Activated T-cell treated with anti-CD3 and anti-CD28 coated beads, Interleukin-2, amount 50 U/mL, for 72 hours (primary cell): ENCODE measurements around the gene PAX8. TPM values are rescaled to one million over a fixed set of nuclear protein-coding genes. Genes with fewer than 3 reads are reported as not detected.
A peak's percentile ranks its signal among the peaks of the same experiment; 100 is the strongest.
"Not testable (repeated sequence)": the region's sequence is repeated elsewhere in the genome, so short reads cannot be mapped to it uniquely, and the experiment has no call there.

Experiments used
- ATAC-seq, 2 donors: fragments of 150-1000 bp; cut with Tn5 transposase; replicated peaks in 1 of 2; 2 replicates each; pipeline ENCODE4 v1.10.0; 2021; ENCODE audit warnings: moderate library complexity in 2 of 2, mild to moderate bottlenecking in 1 of 2
- DNase-seq, 2 donors: peaks; one replicate each; pipeline ENCODE4 v3.0.0; 2021 to 2022; ENCODE audit warnings: mixed read lengths in 1 of 2
- H3K27ac Mint-ChIP-seq: one replicate; pipeline ENCODE4 v1.8.0; 2022; ENCODE audit warnings: mild to moderate bottlenecking, moderate library complexity, mixed read lengths
- H3K27me3 Mint-ChIP-seq: one replicate; pipeline ENCODE4 v1.8.0; 2022; ENCODE audit warnings: low read depth, mixed read lengths
- H3K36me3 Mint-ChIP-seq, 2 donors: one replicate each; pipeline ENCODE4 v1.8.0; 2022; ENCODE audit warnings: mixed read lengths in 2 of 2, mild to moderate bottlenecking in 1 of 2; ENCODE audit not compliant: insufficient read depth in 2 of 2
- H3K4me1 Mint-ChIP-seq: one replicate; pipeline ENCODE4 v1.8.0; 2022; ENCODE audit warnings: low read depth, mixed read lengths
- H3K4me3 Mint-ChIP-seq, 2 donors: one replicate each; pipeline ENCODE4 v1.8.0; 2022; ENCODE audit warnings: mild to moderate bottlenecking in 2 of 2, mixed read lengths in 2 of 2, moderate library complexity in 2 of 2
- H3K9me3 Mint-ChIP-seq, 2 donors: one replicate each; pipeline ENCODE4 v1.8.0; 2022; ENCODE audit warnings: mixed read lengths in 2 of 2
- total RNA-seq, 2 donors: library from RNA; stranded (reverse); gene quantifications; one replicate each; pipeline ENCODE4 v1.2.3, GENCODE V29; 2022

Gene PAX8
- total RNA-seq, 2 donors from 2014 or later, result 3.0 to 4.3 TPM

GRCh38 chr2:113308784-113309183 lies 30.1 kb upstream of the PAX8 start:
- H3K9me3 Mint-ChIP-seq, H3K27me3 Mint-ChIP-seq, H3K36me3 Mint-ChIP-seq, ATAC-seq, H3K27ac Mint-ChIP-seq, DNase-seq, H3K4me1 Mint-ChIP-seq, H3K4me3 Mint-ChIP-seq: not testable (repeated sequence)

GRCh38 chr2:113306207-113306606 lies 27.5 kb upstream of the PAX8 start:
- H3K4me3 Mint-ChIP-seq, H3K27me3 Mint-ChIP-seq, ATAC-seq: not testable (repeated sequence)

GRCh38 chr2:113305749-113306148 lies 27.0 kb upstream of the PAX8 start:
- not testable (repeated sequence) for DNase-seq, H3K4me3 Mint-ChIP-seq, H3K4me1 Mint-ChIP-seq, H3K27me3 Mint-ChIP-seq, ATAC-seq, H3K27ac Mint-ChIP-seq, H3K36me3 Mint-ChIP-seq, H3K9me3 Mint-ChIP-seq

More at GRCh38 chr2:113306207-113306606, 27.5 kb upstream of the PAX8 start:
- not testable (repeated sequence) for H3K27ac Mint-ChIP-seq, H3K9me3 Mint-ChIP-seq, DNase-seq, H3K36me3 Mint-ChIP-seq, H3K4me1 Mint-ChIP-seq

GRCh38 chr2:113305146-113305545 lies 26.4 kb upstream of the PAX8 start:
- Mint-ChIP-seq H3K27ac (no peak overlapping the region), H3K36me3 (no peaks in the 10 kb centered on the region), H3K4me3 (no peak overlapping the region), H3K4me1 (no peaks in the 10 kb centered on the region), H3K9me3 (no peaks in the 10 kb centered on the region), H3K27me3 (no peaks in the 10 kb centered on the region)
- DNase-seq (no peak), ATAC-seq (no peak)

DNA sequence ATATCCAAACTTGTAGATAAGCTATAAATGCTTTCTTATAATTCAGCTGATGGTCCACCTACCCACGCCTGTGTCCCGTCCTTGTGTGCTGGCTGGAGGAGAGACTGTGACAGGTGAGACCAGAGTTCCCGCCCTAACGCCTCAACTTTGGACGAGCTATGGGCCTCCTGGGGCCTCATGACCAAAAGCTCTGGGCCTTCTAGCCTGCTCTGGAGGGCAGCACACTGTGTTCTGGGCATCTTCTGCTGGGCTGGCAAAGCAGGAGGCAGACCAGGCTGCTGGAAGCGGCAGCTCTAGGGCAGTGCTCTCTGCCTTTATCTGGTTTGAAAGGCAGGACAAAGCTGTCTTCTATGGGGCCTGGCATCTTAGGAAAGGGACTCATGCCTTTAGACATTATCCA lies 26.0 kb upstream of the PAX8 start:
- Mint-ChIP-seq H3K27me3 (no peaks in the 10 kb centered on the region), H3K9me3 (no peaks in the 10 kb centered on the region), H3K4me3 (no peak overlapping the region), H3K27ac (no peak overlapping the region), H3K4me1 (no peaks in the 10 kb centered on the region), H3K36me3 (no peaks in the 10 kb centered on the region)
- no peak for DNase-seq
- no peak for ATAC-seq

- not testable (repeated sequence) for H3K4me1 Mint-ChIP-seq, H3K27ac Mint-ChIP-seq, ATAC-seq, H3K9me3 Mint-ChIP-seq, H3K36me3 Mint-ChIP-seq, H3K27me3 Mint-ChIP-seq, H3K4me3 Mint-ChIP-seq, DNase-seq
Measured at GRCh38 chr2:113302216-113302980, 23.7 kb upstream of the PAX8 start.

DNA sequence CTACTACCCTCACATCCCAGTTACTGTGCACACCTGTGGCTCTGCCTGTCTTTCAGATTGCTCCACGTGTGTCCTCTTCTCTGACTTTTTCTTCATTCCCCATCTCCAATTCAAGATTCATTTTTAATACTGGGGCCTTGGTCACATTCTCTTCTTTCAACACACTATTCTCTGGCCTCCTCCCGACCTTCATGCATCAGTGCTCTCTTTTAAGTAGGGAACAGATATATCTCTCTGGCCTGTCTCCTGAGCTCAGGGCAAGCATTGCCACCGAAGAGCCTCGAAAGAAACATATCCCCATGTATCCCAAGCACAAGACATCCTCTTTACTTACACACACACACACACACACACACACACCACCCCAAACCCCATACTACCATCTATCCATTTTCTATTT lies 21.6 kb upstream of the PAX8 start:
- no peaks in the 10 kb centered on the region for H3K27me3 Mint-ChIP-seq
- DNase-seq (no peak), ATAC-seq (no peak)
- H3K27ac Mint-ChIP-seq, result no peak overlapping the region
- no peaks in the 10 kb centered on the region for H3K36me3 Mint-ChIP-seq
- no peaks in the 10 kb centered on the region for H3K9me3 Mint-ChIP-seq
- no peak overlapping the region for H3K4me3 Mint-ChIP-seq
- H3K4me1 Mint-ChIP-seq, result peaks cover 5% of the 10 kb centered on the region

DNA sequence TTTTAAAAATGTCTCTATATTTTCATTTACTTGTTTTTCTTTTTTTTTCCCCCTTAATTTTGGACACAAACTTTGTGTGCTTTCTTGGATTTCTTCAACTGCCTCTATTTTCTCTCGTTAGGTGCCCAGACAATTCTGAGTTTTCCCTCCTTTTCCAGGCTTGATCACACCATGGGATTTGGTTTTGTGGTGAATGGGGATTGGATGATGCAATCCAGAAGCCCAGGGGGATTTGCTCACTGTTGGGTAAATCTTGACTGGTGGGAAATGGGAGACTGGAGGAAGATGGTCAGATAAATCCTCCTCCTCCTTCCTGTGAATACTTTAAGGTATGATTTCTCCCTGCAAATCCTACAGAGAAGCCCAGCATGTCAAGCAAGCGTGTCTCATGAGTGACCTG lies 19.5 kb upstream of the PAX8 start:
- peaks cover 5% of the 10 kb centered on the region for H3K4me1 Mint-ChIP-seq
- no peak for DNase-seq
- no peak for ATAC-seq
- no peaks in the 10 kb centered on the region for H3K9me3 Mint-ChIP-seq
- H3K4me3 Mint-ChIP-seq, result no peak overlapping the region
- H3K27me3 Mint-ChIP-seq, result peaks cover 10% of the 10 kb centered on the region
- H3K36me3 Mint-ChIP-seq, result no peaks in the 10 kb centered on the region
- peak overlapping the region; percentile 55 for H3K27ac Mint-ChIP-seq

GRCh38 chr2:113297590-113297989 lies 18.9 kb upstream of the PAX8 start:
- DNase-seq, result peak; percentile 49 to 51
- peak in 1 of 2 donors; percentile 43 for ATAC-seq
- peak overlapping the region; percentile 55 for H3K27ac Mint-ChIP-seq
- not testable (repeated sequence) for H3K4me1 Mint-ChIP-seq, H3K4me3 Mint-ChIP-seq, H3K9me3 Mint-ChIP-seq, H3K36me3 Mint-ChIP-seq
- peaks cover 16% of the 10 kb centered on the region for H3K27me3 Mint-ChIP-seq

DNA sequence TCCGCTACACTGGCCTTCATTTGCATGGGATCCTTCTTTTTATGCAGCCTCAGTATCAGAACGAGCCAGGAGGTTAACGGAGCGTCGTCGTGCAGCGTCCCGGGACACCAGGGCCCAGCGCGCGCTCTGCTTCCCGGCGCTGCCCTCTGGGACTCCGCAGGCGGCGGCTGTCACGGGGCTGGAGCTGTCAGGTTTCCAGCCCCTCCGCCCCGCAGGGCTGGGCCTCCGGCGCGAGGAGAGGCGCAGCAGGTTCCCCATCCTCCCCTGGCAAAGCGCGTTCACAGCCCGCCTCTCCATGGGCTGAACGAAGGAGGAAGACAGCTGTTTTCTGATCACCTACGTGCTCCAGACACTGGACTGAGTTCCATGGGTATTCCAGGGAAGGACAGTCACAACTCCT lies 12.5 kb upstream of the PAX8 start:
- Mint-ChIP-seq H3K4me1 (no peaks in the 10 kb centered on the region), H3K4me3 (no peak overlapping the region), H3K36me3 (no peaks in the 10 kb centered on the region), H3K27me3 (peaks cover 23% of the 10 kb centered on the region), H3K27ac (no peak overlapping the region), H3K9me3 (no peaks in the 10 kb centered on the region)
- DNase-seq (no peak), ATAC-seq (no peak)

DNA sequence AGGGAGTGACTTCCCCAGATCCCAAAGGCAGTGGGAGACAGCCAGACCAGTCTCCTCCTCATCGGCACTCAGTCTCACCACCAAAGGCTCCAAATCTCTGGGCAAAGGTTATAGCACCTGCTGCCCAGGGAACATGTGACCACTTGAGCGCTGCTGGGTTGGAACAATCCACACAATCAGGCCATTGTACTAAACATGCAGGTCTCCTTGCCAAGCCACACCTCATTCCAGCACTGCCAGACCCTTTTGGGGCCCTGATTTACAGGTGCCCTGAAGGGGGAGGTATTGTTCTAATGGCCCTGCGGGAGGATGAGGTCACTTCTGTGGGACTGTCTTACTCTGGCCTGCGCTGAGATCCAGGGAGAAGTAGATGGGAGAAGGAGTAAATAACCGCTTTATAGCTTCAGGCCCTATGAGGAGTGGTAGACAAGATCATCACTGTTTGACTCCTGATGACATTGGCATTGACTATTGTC lies 10.0 kb upstream of the PAX8 start:
- not testable (repeated sequence) for H3K27ac Mint-ChIP-seq, ATAC-seq, H3K36me3 Mint-ChIP-seq, H3K4me3 Mint-ChIP-seq, H3K4me1 Mint-ChIP-seq, H3K9me3 Mint-ChIP-seq, DNase-seq
- peaks cover 17% of the 10 kb centered on the region for H3K27me3 Mint-ChIP-seq

DNA sequence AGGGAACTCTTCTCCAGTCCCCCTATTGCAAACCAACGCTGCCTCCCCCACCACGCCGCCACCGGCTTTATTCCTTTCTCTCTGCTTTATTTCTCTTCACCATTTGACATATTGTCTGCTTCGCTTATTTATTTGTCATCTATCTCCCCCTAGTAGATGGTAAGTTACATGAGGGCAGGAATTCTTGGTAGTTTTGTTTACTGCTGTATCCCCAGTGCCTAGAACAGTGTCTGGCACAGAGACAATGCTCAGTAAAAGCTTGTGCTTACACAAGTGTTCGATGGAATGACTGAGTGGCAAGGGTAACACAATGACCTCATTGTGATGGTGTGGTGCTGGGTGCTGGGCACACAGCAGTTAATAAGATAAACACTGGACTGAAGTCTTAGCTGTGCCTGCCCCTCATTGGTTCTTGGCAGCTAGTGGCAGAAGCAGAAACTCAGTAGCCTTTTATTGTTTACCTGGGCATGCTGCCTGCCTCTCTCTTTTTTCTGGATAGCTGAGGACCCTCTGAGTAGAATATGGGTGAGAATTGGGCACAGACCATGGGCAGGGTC lies 9.5 kb upstream of the PAX8 start:
- ATAC-seq, H3K36me3 Mint-ChIP-seq, H3K27ac Mint-ChIP-seq, H3K9me3 Mint-ChIP-seq, H3K4me3 Mint-ChIP-seq, DNase-seq, H3K4me1 Mint-ChIP-seq: not testable (repeated sequence)
- H3K27me3 Mint-ChIP-seq, result peaks cover 13% of the 10 kb centered on the region

DNA sequence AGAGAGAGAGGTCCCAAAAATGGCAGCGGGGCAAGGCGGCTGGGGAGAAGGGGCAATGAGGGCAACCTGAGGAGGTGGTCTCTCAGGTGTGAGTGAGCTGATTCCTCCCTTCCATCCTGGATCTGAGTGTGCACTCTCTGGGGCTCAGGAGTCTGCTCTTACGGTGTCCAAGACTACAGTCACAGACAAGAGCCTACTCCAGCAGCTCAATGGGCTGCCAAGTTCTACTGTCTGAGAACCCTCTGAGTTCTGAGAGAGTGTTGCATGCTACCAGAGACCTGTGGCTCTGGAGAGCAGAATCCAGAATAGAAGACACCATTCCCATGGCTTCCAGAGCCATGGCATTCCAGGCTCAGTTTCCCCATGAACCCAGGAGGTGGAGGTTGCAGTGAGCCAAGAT lies 7.1 kb upstream of the PAX8 start:
- Mint-ChIP-seq H3K9me3 (no peaks in the 10 kb centered on the region), H3K27ac (no peak overlapping the region), H3K27me3 (no peaks in the 10 kb centered on the region), H3K36me3 (no peaks in the 10 kb centered on the region), H3K4me1 (no peaks in the 10 kb centered on the region), H3K4me3 (no peak overlapping the region)
- DNase-seq, result no peak
- ATAC-seq, result no peak

GRCh38 chr2:113284999-113285398 lies 6.3 kb upstream of the PAX8 start:
- not testable (repeated sequence) for H3K4me3 Mint-ChIP-seq, H3K27me3 Mint-ChIP-seq, H3K9me3 Mint-ChIP-seq, ATAC-seq, H3K36me3 Mint-ChIP-seq, DNase-seq, H3K4me1 Mint-ChIP-seq, H3K27ac Mint-ChIP-seq
